Mesodermal cell (in vitro differentiated cells): ENCODE data around the gene ERGIC2.
"Not testable (repeated sequence)": the region's sequence is repeated elsewhere in the genome, so short reads cannot be mapped to it uniquely, and the experiment has no call there.

Experiments used
- H3K27ac ChIP-seq: 2 replicates; pipeline ENCODE4 v1.7.0; 2013; ENCODE audit warnings: mild to moderate bottlenecking, low read depth, low read length, moderate library complexity; ENCODE audit not compliant: severe bottlenecking
- H3K36me3 ChIP-seq: 2 replicates; pipeline ENCODE4 v1.7.1; 2013; ENCODE audit warnings: mild to moderate bottlenecking, low read length, moderate library complexity; ENCODE audit not compliant: control insufficient read depth, insufficient read depth
- H3K4me1 ChIP-seq: one replicate; pipeline ENCODE4 v1.7.1; 2013; ENCODE audit warnings: mild to moderate bottlenecking, low read length; ENCODE audit not compliant: insufficient read depth, control insufficient read depth, poor library complexity, severe bottlenecking
- H3K4me3 ChIP-seq: 2 replicates; pipeline ENCODE4 v1.7.0; 2013; ENCODE audit warnings: low read length, control low read depth, mild to moderate bottlenecking; ENCODE audit not compliant: insufficient read depth, poor library complexity, severe bottlenecking; ENCODE audit errors: extremely low read depth
- H3K9me3 ChIP-seq: 2 replicates; pipeline ENCODE4 v1.7.1; 2013; ENCODE audit warnings: mild to moderate bottlenecking, low read length, moderate library complexity; ENCODE audit not compliant: control insufficient read depth
- WGBS, 2 experiments: methylation state at CpG; one replicate each; pipeline ENCODE4 v1.1.5; 2013; ENCODE audit warnings: missing lambda C conversion rate in 2 of 2; ENCODE audit not compliant: insufficient coverage in 2 of 2; 5-methylcytosine and 5-hydroxymethylcytosine counted together

ERGIC2 gene

DNA sequence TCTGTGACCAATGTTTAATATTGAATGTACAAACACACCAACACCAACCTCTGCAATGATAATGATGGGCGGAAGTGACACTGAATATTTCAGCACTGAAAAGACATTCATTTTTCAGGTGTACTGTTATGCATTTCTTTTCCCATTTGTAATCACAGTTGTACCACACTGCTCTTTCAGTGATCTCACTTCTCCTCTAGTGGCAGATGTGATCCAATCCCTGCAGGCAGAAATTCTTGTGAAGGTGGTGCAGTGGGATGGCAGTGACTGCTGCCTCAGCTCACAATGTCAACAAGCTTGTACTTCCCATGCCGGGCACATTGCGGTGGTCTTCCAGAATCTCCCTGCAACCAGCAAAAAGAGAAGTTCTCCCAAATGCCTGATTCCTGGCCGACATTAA, 23.0 kb upstream of the ERGIC2 start:
- Histone ChIP-seq H3K9me3 (no peaks in the 10 kb centered on the region), H3K27ac (no peak overlapping the region), H3K36me3 (no peaks in the 10 kb centered on the region), H3K4me3 (no peak overlapping the region), H3K4me1 (no peaks in the 10 kb centered on the region)
- WGBS, 2 experiments = 79 to 100% methylated on average over 2 to 3 of the region's 4 CpGs

DNA sequence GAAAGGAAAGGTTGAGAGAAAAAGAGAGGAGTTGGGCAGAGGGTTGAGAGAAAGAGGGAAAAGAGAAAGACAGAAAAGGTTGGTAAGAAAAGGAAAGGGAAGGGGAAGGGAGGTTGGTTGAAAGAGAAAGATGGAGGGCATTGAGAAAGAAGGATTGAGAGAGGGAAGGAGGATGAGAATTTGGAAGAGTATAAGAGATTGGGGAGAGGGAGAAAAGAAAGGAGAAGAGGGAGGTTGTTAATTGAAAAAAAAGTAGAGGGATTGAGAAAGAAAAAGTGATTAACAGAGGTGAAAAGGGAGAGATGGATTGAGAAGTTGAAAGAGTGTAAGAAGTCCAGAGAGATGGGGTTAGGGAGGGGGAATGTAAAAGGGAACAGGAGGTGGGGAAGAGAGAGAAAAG, 21.5 kb upstream of the ERGIC2 start:
- Histone ChIP-seq H3K4me3 (no peak overlapping the region), H3K27ac (no peak overlapping the region), H3K36me3 (no peaks in the 10 kb centered on the region), H3K9me3 (no peaks in the 10 kb centered on the region), H3K4me1 (no peaks in the 10 kb centered on the region)

DNA sequence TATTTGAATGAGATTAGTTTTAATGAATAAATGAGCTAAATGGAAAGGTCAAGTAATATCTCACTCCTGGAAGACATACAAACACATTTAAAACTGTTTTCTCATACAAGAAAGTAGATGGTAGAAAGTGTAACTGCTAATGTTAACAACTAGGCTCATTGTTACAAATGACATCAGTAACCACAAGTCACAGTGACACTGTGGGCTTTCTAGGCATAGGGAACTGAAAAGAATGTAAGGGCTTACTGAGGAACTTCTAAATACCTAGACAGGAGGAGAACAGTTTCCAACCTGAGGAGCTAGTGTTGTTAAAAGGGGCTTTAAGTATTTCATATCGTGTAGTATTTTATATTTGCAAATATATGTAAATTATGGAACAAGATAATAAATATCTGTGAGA, 17.5 kb upstream of the ERGIC2 start:
- WGBS, 2 experiments = no CpG with 5 or more reads among the region's 1 CpG
- H3K9me3 ChIP-seq = no peaks in the 10 kb centered on the region
- no peak overlapping the region for H3K27ac ChIP-seq
- H3K4me1 ChIP-seq = no peaks in the 10 kb centered on the region
- H3K36me3 ChIP-seq = no peaks in the 10 kb centered on the region
- H3K4me3 ChIP-seq = no peak overlapping the region

DNA sequence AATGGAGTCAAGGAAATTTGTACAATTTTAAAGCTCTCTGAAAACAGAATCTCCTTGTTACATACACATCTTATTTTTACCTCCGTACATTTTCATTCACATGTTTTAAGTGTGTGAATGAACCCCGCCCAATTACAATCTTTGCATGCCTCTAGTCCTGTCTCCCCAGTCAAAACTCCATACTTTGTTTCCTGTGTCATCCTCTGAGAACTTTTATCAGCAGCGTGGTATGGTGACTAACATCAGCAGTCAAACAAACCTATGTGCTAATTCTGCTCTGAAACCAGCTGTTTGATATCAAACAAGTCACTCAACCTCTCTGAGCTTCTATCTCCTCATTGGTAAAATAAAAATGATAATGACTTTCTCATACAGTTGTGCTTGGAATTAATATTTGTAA, 15.8 kb upstream of the ERGIC2 start:
- Histone ChIP-seq H3K4me3 (no peak overlapping the region), H3K27ac (no peak overlapping the region), H3K4me1 (no peaks in the 10 kb centered on the region), H3K36me3 (no peaks in the 10 kb centered on the region), H3K9me3 (no peaks in the 10 kb centered on the region)
- 87 to 90% methylated on average over 2 to 3 of the region's 3 CpGs for WGBS, 2 experiments

DNA sequence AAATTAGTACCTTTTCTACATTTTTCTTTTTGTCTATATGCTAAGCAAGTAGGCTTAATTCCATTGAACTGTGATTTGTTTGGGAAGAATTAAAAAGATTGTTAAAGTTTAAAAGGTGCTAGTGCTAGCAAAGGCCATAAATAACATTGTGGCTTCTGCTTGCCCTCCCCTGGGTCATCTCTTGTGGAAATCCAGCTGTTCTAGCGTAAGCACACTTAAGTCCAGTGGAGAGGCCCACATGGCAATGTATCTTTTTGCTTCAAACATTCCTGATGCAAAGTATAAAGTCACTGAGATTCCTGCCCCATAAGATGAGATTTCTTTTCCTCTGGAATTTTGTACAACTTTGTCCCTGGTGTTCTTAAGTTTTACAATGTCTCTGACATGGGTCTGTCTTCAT, 14.4 kb upstream of the ERGIC2 start:
- H3K27ac ChIP-seq = no peak overlapping the region
- H3K36me3 ChIP-seq = no peaks in the 10 kb centered on the region
- no peaks in the 10 kb centered on the region for H3K4me1 ChIP-seq
- 78 to 100% methylated on average over 1 of the region's 1 CpG for WGBS, 2 experiments
- H3K4me3 ChIP-seq = no peak overlapping the region
- H3K9me3 ChIP-seq = no peaks in the 10 kb centered on the region

DNA sequence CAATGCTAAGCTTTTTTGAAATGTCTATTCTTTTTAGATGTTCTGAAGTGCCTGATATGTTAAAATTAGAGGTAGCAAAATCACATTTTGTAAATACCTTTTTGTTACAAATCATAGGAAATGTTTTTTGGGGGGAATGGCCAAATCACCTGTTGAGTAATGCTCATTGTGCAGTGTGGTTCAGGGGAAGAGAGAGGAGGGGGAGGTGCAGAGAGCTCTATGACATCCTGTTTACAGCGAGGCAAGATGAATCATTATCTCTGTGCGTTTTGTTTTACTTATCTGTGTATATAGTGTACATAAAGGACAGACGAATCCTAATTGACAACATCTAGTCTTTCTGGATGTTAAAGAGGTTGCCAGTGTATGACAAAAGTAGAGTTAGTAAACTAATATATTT, 9.4 kb upstream of the ERGIC2 start:
- not testable (repeated sequence) for H3K27ac ChIP-seq, H3K9me3 ChIP-seq, H3K4me1 ChIP-seq, H3K4me3 ChIP-seq, H3K36me3 ChIP-seq
- 75 to 82% methylated on average over 2 of the region's 3 CpGs for WGBS, 2 experiments

DNA sequence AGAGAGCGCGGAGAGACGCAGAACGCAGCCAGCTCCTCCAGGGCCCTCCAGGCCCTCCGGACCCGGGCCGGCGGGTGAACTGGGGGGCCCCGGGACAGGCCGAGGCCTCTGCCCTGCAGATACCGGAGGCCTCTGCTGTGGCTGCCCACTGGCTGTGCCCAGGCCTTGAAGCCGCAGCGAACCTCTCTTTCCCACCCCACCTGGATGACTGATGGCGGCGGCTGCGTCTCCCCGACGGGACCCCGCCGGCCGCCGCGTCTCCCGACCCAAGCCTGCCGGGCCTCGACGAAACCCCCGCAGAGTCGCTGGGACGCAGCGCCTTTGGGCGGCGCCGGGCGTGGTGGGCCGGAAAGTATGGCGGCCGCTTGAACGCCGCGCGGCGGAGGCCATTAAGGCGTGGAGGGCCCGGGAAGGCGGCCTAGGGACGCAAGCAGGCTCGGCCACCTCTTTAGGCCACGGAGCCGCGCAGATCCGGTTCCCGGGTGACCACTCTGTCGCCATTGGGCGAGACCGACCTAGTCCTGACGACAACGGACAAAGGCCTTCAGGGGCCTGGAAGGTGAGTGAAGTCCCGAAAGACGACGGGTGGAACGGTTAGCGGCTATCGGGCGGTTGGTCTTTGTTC, 8.4 kb upstream of the ERGIC2 start:
- 97% methylated on average over 51 to 65 of the region's 65 CpGs for WGBS, 2 experiments
- no peaks in the 10 kb centered on the region for H3K4me1 ChIP-seq
- no peaks in the 10 kb centered on the region for H3K9me3 ChIP-seq
- no peaks in the 10 kb centered on the region for H3K36me3 ChIP-seq
- H3K4me3 ChIP-seq = no peak overlapping the region
- no peak overlapping the region for H3K27ac ChIP-seq

DNA sequence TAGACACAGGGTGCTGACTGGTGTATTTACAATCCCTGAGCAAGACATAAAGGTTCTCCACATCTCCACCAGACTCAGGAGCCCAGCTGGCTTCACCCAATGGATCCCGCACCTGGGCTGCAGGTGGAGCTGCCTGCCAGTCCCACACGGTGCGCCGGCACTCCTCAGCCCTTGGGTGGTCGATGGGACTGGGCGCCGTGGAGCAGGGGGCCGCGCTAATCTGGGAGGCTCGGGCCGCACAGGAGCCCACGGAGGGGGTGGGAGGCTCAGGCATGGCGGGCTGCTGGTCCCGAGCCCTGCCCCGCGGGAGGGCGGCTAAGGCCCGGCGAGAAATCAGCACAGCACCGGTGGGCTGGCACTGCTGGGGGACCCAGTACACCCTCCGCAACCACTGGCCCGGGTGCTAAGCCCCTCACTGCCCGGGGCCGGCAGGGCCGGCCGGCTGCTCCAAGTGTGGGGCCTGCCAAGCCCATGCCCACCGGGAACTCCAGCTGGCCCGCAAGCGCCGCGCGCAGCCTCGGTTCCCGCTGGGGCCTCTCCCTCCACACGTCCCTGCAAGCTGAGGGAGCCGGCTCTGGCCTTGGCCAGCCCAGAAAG, 5.2 kb upstream of the ERGIC2 start:
- 91 to 97% methylated on average over 12 to 24 of the region's 36 CpGs for WGBS, 2 experiments
- H3K27ac ChIP-seq, H3K9me3 ChIP-seq, H3K36me3 ChIP-seq, H3K4me1 ChIP-seq, H3K4me3 ChIP-seq: not testable (repeated sequence)

DNA sequence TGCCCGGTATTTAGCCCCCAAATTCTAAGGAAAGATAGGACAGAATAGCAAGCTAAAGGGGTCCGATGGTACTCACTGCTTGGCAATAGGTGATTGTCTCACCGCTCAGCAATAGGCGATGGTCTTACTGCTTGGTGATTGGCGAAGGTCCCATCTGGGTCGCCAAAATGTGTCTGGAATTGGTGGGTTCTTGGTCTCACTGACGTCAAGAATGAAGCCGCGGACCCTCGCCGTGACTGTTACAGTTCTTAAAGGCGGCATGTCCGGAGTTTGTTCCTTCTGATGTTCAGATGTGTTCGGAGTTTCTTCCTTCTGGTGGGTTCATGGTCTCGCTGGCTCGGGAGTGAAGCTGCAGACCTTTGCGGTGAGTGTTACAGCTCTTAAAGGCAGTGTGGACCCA, 4.2 kb upstream of the ERGIC2 start:
- whole genome bisulfite sequencing, 2 experiments = 86 to 93% methylated on average over 13 to 14 of the region's 17 CpGs
- not testable (repeated sequence) for H3K36me3 ChIP-seq, H3K4me3 ChIP-seq

DNA sequence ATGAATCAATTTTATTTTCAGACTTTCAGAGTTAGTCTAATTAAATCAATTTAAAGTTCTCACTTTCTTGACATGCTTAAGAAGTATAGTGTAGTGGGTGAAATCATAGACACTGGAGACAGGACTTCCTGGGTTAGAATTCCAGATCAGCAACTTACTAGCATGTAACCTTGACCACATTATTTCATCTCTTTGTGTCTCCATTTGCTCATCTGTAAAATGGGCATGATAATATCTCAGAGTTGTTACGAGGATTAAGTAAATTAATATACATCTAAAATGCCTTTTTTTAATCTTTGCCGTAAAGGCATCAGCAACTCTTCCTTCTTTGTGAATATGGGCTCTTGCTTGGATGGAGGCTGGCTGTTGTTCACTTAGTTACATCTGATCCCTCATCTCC, 1.3 kb upstream of the ERGIC2 start:
- H3K9me3 ChIP-seq = no peaks in the 10 kb centered on the region
- WGBS, 2 experiments = no CpG with 5 or more reads among the region's 2 CpGs
- peaks cover 3% of the 10 kb centered on the region for H3K4me1 ChIP-seq
- H3K4me3 ChIP-seq = no peak overlapping the region
- H3K27ac ChIP-seq = no peak overlapping the region
- peaks cover 8% of the 10 kb centered on the region for H3K36me3 ChIP-seq

More for the DNA sequence above, 4.2 kb upstream of the ERGIC2 start:
- not testable (repeated sequence) for H3K9me3 ChIP-seq, H3K4me1 ChIP-seq, H3K27ac ChIP-seq

DNA sequence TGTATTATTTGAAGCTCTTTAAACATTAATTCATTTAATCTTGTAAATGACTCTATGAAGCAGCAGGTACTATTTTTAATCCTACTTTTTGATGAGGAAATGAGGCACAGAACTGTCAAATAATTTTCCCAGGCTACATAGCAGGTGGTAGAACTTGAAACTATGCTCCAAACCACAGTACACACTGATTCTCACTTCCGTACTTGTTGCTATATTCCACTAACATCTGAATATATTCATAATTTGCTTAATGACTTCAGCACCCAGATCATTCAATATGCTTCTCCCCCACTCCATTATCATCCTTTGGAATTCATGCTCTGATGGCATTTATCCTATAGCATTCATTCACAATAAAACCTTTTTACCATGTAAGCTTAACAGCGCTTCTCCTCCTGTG, 4.9 kb downstream of the ERGIC2 start:
- Histone ChIP-seq H3K9me3 (no peaks in the 10 kb centered on the region), H3K4me1 (peaks cover 3% of the 10 kb centered on the region), H3K4me3 (no peak overlapping the region), H3K27ac (no peak overlapping the region), H3K36me3 (peaks cover 16% of the 10 kb centered on the region)
- WGBS, 2 experiments = 96 to 100% methylated on average over 2 of the region's 2 CpGs
